Fibroblast of lung (primary cell): ENCODE measurements around the gene GPR84. TPM values are rescaled to one million over a fixed set of nuclear protein-coding genes. Genes with fewer than 3 reads are reported as not detected.
A peak's percentile ranks its signal among the peaks of the same experiment; 100 is the strongest.

Experiments
- DNase-seq, 2 donors: peaks; one replicate each; pipeline versions ENCODE4 v3.0.0 to v3.0.0-alpha.2; 2010; ENCODE audit warnings: low read depth in 2 of 2
- H2AFZ ChIP-seq: 2 replicates; pipeline ENCODE4 v1.5.1; 2012; ENCODE audit warnings: low read length, control low read depth, inconsistent platforms
- H3K27ac ChIP-seq: 2 replicates; pipeline ENCODE4 v1.5.1; 2011; ENCODE audit warnings: low read length, control low read depth; ENCODE audit not compliant: insufficient read depth
- H3K27me3 ChIP-seq: 2 replicates; pipeline ENCODE4 v1.5.1; 2011; ENCODE audit warnings: mild to moderate bottlenecking, low read length; ENCODE audit not compliant: control insufficient read depth, insufficient read depth
- H3K36me3 ChIP-seq: 2 replicates; pipeline ENCODE4 v1.5.1; 2011; ENCODE audit warnings: low read length; ENCODE audit not compliant: control insufficient read depth, insufficient read depth
- H3K4me1 ChIP-seq: 2 replicates; pipeline ENCODE4 v1.5.1; 2011; ENCODE audit warnings: low read length; ENCODE audit not compliant: control insufficient read depth, insufficient read depth; ENCODE audit errors: extremely low read depth
- H3K4me2 ChIP-seq: 2 replicates; pipeline ENCODE4 v1.5.1; 2011; ENCODE audit warnings: low read length, control low read depth; ENCODE audit not compliant: insufficient read depth; ENCODE audit errors: extremely low read depth
- H3K4me3 ChIP-seq, 4 experiments: fragments of 200-600 bp in 1 of 4; sonication (generic) in 1 of 4; replicated peaks in 1 of 4; 2 replicates each; pipeline ENCODE4 v1.5.1; 2011 to 2016; ENCODE audit warnings: low read length in 4 of 4, low read depth in 3 of 4, mild to moderate bottlenecking in 3 of 4, control low read depth in 2 of 4, inconsistent platforms in 1 of 4, mixed read lengths in 1 of 4; ENCODE audit not compliant: insufficient read depth in 1 of 4; ENCODE audit errors: control extremely low read depth in 1 of 4
- H3K79me2 ChIP-seq: 2 replicates; pipeline ENCODE4 v1.5.1; 2012; ENCODE audit warnings: mild to moderate bottlenecking, low read length, inconsistent platforms; ENCODE audit not compliant: control insufficient read depth, insufficient read depth
- H3K9ac ChIP-seq: 2 replicates; pipeline ENCODE4 v1.5.1; 2011; ENCODE audit warnings: mild to moderate bottlenecking, low read length, control low read depth; ENCODE audit not compliant: insufficient read depth
- H3K9me3 ChIP-seq: 2 replicates; pipeline ENCODE4 v1.5.1; 2012; ENCODE audit warnings: low read depth, low read length; ENCODE audit not compliant: control insufficient read depth, insufficient read depth
- H4K20me1 ChIP-seq: 2 replicates; pipeline ENCODE4 v1.5.1; 2011; ENCODE audit warnings: low read length; ENCODE audit not compliant: control insufficient read depth, insufficient read depth; ENCODE audit errors: extremely low read depth
- CTCF ChIP-seq, 2 donors: IDR thresholded peaks in 1 of 2; conservative IDR thresholded peaks in 1 of 2; 1 replicate in 1 of 2; 2 replicates in 1 of 2; pipeline ENCODE4 v1.5.1; 2011 to 2012; ENCODE audit warnings: low read length in 2 of 2, control low read depth in 1 of 2, inconsistent platforms in 1 of 2, low read depth in 1 of 2, mild to moderate bottlenecking in 1 of 2
- EZH2 ChIP-seq: IDR thresholded peaks from 2 replicates; pipeline ENCODE4 v1.5.1; 2012; ENCODE audit warnings: low read length, control low read depth, mild to moderate bottlenecking; ENCODE audit errors: missing control alignments
- polyA plus RNA-seq, 2 donors: library from polyadenylated mRNA; depleted of rRNA in 1 of 2; stranded (reverse) in 1 of 2; unstranded in 1 of 2; fragments of >200 nt; gene quantifications; 2 replicates each; pipeline ENCODE4 v1.2.1, GENCODE V29; 2011 to 2012; ENCODE audit warnings: missing spikeins in 1 of 2
- total RNA-seq: library from RNA; depleted of rRNA; stranded (reverse); fragments of >200 nt; gene quantifications from 2 replicates; pipeline ENCODE4 v1.2.1, GENCODE V29; 2014

The GPR84 gene
- total and polyA plus RNA-seq, 2 donors (not counting 1 experiment from before 2014, with no cell fraction given) = 0.03 TPM; not detected in 1

- Histone ChIP-seq H3K27ac (peak overlapping the region; percentile 66), H3K4me3 (peak overlapping the region in 1 of 4 experiments; percentile 17), H3K36me3 (peaks cover 11% of the 10 kb centered on the region), H3K27me3 (no peaks in the 10 kb centered on the region), H3K79me2 (no peaks in the 10 kb centered on the region), H3K9ac (no peak overlapping the region), H2AFZ (no peak overlapping the region), H3K9me3 (no peaks in the 10 kb centered on the region), H3K4me1 (peaks cover 14% of the 10 kb centered on the region), H3K4me2 (peak overlapping the region; percentile 76), H4K20me1 (no peaks in the 10 kb centered on the region)
- no peak for TF ChIP-seq CTCF (conservative IDR thresholded peaks at IDR 0.05 in 1 of 2, IDR thresholded peaks at IDR 0.05 in 1 of 2; ENCODE audit: low read depth in 1 of 2, low read length in 2 of 2)
- peak; percentile 62 to 88 for DNase-seq
Measured at GRCh38 chr12:54352022-54352531, 12.2 kb downstream of the GPR84 start.

GRCh38 chr12:54351341-54351740 is 12.9 kb downstream of the GPR84 start:
- no peak overlapping the region for H2AFZ ChIP-seq
- H3K79me2 ChIP-seq = no peaks in the 10 kb centered on the region
- H3K9ac ChIP-seq = no peak overlapping the region
- H3K4me1 ChIP-seq = peaks cover 14% of the 10 kb centered on the region
- TF ChIP-seq EZH2 (no peak), CTCF (conservative IDR thresholded peaks at IDR 0.05 in 1 of 2, IDR thresholded peaks at IDR 0.05 in 1 of 2; ENCODE audit: low read depth in 1 of 2, low read length in 2 of 2) (no peak)
- no peak for DNase-seq
- H3K9me3 ChIP-seq = no peaks in the 10 kb centered on the region
- no peak overlapping the region for H3K4me2 ChIP-seq
- no peak overlapping the region for H3K27ac ChIP-seq
- no peaks in the 10 kb centered on the region for H4K20me1 ChIP-seq
- peaks cover 15% of the 10 kb centered on the region for H3K36me3 ChIP-seq
- H3K27me3 ChIP-seq = no peaks in the 10 kb centered on the region
- H3K4me3 ChIP-seq = no peak overlapping the region

- DNase-seq = no peak
- Histone ChIP-seq H3K27me3 (no peaks in the 10 kb centered on the region), H3K4me3 (no peak overlapping the region), H3K9ac (no peak overlapping the region), H3K4me2 (no peak overlapping the region), H3K9me3 (no peaks in the 10 kb centered on the region), H3K36me3 (peaks cover 15% of the 10 kb centered on the region), H3K4me1 (peaks cover 14% of the 10 kb centered on the region), H3K79me2 (no peaks in the 10 kb centered on the region), H3K27ac (no peak overlapping the region), H2AFZ (no peak overlapping the region), H4K20me1 (no peaks in the 10 kb centered on the region)
- no peak for TF ChIP-seq CTCF (conservative IDR thresholded peaks at IDR 0.05 in 1 of 2, IDR thresholded peaks at IDR 0.05 in 1 of 2; ENCODE audit: low read depth in 1 of 2, low read length in 2 of 2)
Measured at GRCh38 chr12:54350743-54351142, 13.5 kb downstream of the GPR84 start.
